OCI-LY3 (cell line): ENCODE results near the gene RNF38.

Experiments used
- H2AFZ ChIP-seq: fragments of 200-600, 300-600 bp; shearing (Covaris generic); 2 replicates; pipeline ENCODE4 v1.6.0; 2014; ENCODE audit warnings: antibody characterized with exemption, low read depth, low read length
- H3K27ac ChIP-seq: fragments of 200-600, 300-600 bp; sonication (generic); 2 replicates; pipeline ENCODE4 v1.5.1; 2014; ENCODE audit warnings: mild to moderate bottlenecking, low read length, moderate library complexity, mixed read lengths
- H3K27me3 ChIP-seq: fragments of 200-600, 300-600 bp; sonication (generic); 2 replicates; pipeline ENCODE4 v1.6.1; 2014; ENCODE audit warnings: low read depth, low read length, mixed read lengths
- H3K36me3 ChIP-seq: fragments of 200-600, 300-600 bp; sonication (generic); replicated peaks from 2 replicates; pipeline ENCODE3; 2014; ENCODE audit warnings: low read depth, low read length, mixed read lengths
- H3K4me1 ChIP-seq: fragments of 300-600, 200-600 bp; sonication (generic); 2 replicates; pipeline ENCODE4 v1.6.1; 2014; ENCODE audit warnings: low read length, mixed read lengths
- H3K4me2 ChIP-seq: fragments of 200-600, 300-600 bp; sonication (generic); 2 replicates; pipeline ENCODE4 v1.6.1; 2014; ENCODE audit warnings: low read length, mixed read lengths
- H3K4me3 ChIP-seq: fragments of 300-600, 200-600 bp; sonication (generic); 2 replicates; pipeline ENCODE4 v1.5.1; 2014; ENCODE audit warnings: antibody characterized with exemption, mild to moderate bottlenecking, low read length, moderate library complexity
- H3K79me2 ChIP-seq: fragments of 300-600, 200-600 bp; shearing (Covaris generic); 2 replicates; pipeline ENCODE4 v1.6.1; 2014; ENCODE audit warnings: mild to moderate bottlenecking, low read length, mixed read lengths
- H3K9ac ChIP-seq: fragments of 300-600, 200-600 bp; shearing (Covaris generic); 2 replicates; pipeline ENCODE4 v1.6.0; 2014; ENCODE audit warnings: mild to moderate bottlenecking, low read length, moderate library complexity
- H3K9me3 ChIP-seq: fragments of 200-600, 300-600 bp; shearing (Covaris generic); 2 replicates; pipeline ENCODE4 v1.6.1; 2014; ENCODE audit warnings: low read length, mixed read lengths; ENCODE audit not compliant: insufficient read depth
- H4K20me1 ChIP-seq: fragments of 200-600, 300-600 bp; sonication (generic); 2 replicates; pipeline ENCODE4 v1.6.1; 2016; ENCODE audit warnings: low read length, mixed read lengths; ENCODE audit not compliant: insufficient read depth
- EZH2phosphoT487 ChIP-seq: fragments of 200-600 bp; shearing (Covaris generic); IDR thresholded peaks from 2 replicates; pipeline ENCODE4 v1.6.1; 2018; ENCODE audit warnings: antibody characterized with exemption, mixed run types, low read depth
- TF ChIP-seq, protein P1 (sequence below): fragments of 200-600, 300-600 bp; sonication (generic); IDR thresholded peaks from 2 replicates; pipeline ENCODE4 v1.5.1; 2014; ENCODE audit warnings: antibody characterized with exemption, low read length, low read depth

Gene RNF38

GRCh38 chr9:36407122-36407723 lies 7.2 kb upstream of the RNF38 start:
- TF ChIP-seq EZH2phosphoT487: no peak
- TF ChIP-seq, protein P1, sequence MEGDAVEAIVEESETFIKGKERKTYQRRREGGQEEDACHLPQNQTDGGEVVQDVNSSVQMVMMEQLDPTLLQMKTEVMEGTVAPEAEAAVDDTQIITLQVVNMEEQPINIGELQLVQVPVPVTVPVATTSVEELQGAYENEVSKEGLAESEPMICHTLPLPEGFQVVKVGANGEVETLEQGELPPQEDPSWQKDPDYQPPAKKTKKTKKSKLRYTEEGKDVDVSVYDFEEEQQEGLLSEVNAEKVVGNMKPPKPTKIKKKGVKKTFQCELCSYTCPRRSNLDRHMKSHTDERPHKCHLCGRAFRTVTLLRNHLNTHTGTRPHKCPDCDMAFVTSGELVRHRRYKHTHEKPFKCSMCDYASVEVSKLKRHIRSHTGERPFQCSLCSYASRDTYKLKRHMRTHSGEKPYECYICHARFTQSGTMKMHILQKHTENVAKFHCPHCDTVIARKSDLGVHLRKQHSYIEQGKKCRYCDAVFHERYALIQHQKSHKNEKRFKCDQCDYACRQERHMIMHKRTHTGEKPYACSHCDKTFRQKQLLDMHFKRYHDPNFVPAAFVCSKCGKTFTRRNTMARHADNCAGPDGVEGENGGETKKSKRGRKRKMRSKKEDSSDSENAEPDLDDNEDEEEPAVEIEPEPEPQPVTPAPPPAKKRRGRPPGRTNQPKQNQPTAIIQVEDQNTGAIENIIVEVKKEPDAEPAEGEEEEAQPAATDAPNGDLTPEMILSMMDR: peak; percentile 74
- Histone ChIP-seq H3K27ac (no peak overlapping the region), H3K9me3 (no peaks in the 10 kb centered on the region), H3K4me1 (peaks cover 9% of the 10 kb centered on the region), H3K9ac (no peak overlapping the region), H3K36me3 (no peaks in the 10 kb centered on the region), H3K4me3 (no peak overlapping the region), H4K20me1 (peaks cover 23% of the 10 kb centered on the region), H3K4me2 (no peak overlapping the region), H2AFZ (no peak overlapping the region), H3K27me3 (no peaks in the 10 kb centered on the region), H3K79me2 (peaks cover 18% of the 10 kb centered on the region)

DNA sequence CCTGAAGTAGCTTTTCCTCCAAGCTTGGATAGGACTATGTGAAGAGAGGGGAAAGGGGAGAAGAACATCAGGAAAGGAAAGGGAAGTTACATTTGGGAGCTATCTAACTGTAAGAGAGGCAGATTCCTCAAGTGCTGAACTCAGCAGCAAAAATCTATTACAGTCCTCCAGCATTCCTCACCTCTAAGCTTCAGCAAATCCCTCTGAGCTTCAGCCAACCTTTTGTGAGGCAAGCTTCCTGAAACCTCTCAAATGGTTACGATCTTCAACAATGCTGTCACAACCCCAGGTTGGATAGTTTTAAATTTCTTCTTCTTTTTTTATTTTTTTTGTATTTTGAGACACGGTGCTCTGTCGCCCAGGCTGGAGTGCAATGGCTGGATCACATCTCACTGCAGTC lies 2.5 kb upstream of the RNF38 start:
- peaks cover 58% of the 10 kb centered on the region for H3K79me2 ChIP-seq
- H4K20me1 ChIP-seq: peaks cover 31% of the 10 kb centered on the region
- TF ChIP-seq, protein P1: no peak
- no peak for TF ChIP-seq EZH2phosphoT487

GRCh38 chr9:36401897-36402480 lies 1.9 kb upstream of the RNF38 start:
- H3K4me2 ChIP-seq: peak overlapping the region; percentile 88
- H3K4me1 ChIP-seq: peaks cover 26% of the 10 kb centered on the region
- no peak for TF ChIP-seq EZH2phosphoT487
- TF ChIP-seq, protein P1: no peak
- peak overlapping the region; percentile 81; the same call in 1 of the 2 replicates for H3K4me3 ChIP-seq
- H3K79me2 ChIP-seq: peaks cover 64% of the 10 kb centered on the region
- H4K20me1 ChIP-seq: peaks cover 27% of the 10 kb centered on the region
- no peak overlapping the region for H2AFZ ChIP-seq
- H3K9me3 ChIP-seq: no peaks in the 10 kb centered on the region
- peak overlapping the region; percentile 56; the same call in 1 of the 2 replicates for H3K9ac ChIP-seq
- H3K27ac ChIP-seq: no peak overlapping the region
- no peaks in the 10 kb centered on the region for H3K36me3 ChIP-seq
- H3K27me3 ChIP-seq: no peaks in the 10 kb centered on the region

More for the DNA sequence above, 2.5 kb upstream of the RNF38 start:
- H3K9ac ChIP-seq: no peak overlapping the region
- no peaks in the 10 kb centered on the region for H3K9me3 ChIP-seq
- no peak overlapping the region for H3K27ac ChIP-seq
- no peaks in the 10 kb centered on the region for H3K36me3 ChIP-seq
- H3K27me3 ChIP-seq: no peaks in the 10 kb centered on the region
- H2AFZ ChIP-seq: no peak overlapping the region
- peaks cover 26% of the 10 kb centered on the region for H3K4me1 ChIP-seq
- no peak overlapping the region for H3K4me2 ChIP-seq
- H3K4me3 ChIP-seq: no peak overlapping the region

DNA sequence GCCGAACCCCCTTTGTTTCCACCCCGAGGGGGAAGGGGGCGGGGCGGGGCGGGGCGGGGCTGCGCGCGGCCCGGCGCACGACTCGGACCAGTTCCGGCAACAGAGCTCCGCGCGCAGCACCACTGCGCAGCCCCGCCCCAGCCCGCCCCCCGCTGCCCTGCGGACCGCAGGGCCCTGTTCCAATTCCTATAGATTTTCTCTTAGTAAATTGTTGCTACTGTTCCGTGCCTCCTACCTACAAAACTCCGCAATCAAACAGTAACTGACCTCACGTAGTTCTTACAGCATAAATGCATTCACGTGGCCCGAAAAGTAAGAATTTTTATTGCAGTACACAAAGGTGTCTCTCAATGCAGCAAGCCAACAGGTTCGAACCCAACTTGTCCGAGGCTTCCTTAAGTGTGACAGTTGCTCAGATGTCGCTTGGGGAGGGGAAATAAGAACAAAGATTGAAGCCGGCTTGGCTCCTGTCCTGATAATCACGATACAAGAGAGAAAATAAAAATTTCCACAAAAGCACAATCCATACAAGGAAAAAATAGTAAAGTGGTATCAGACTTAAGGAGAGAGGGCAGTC lies 1.2 kb upstream of the RNF38 start:
- Histone ChIP-seq H2AFZ (peak overlapping the region; percentile 62), H3K4me1 (peaks cover 24% of the 10 kb centered on the region)

More for the DNA sequence above, 1.2 kb upstream of the RNF38 start:
- Histone ChIP-seq H3K27me3 (no peaks in the 10 kb centered on the region), H4K20me1 (peaks cover 25% of the 10 kb centered on the region), H3K9me3 (no peaks in the 10 kb centered on the region), H3K36me3 (no peaks in the 10 kb centered on the region), H3K4me3 (peak overlapping the region; percentile 81), H3K9ac (peak overlapping the region; percentile 56), H3K4me2 (peak overlapping the region; percentile 88), H3K79me2 (peaks cover 63% of the 10 kb centered on the region), H3K27ac (peak overlapping the region; percentile 74)
- no peak for TF ChIP-seq EZH2phosphoT487
- TF ChIP-seq, protein P1: no peak
